Subcutaneous adipose tissue (tissue), 4 donors: ENCODE results near the gene CNN2. TPM values are rescaled to one million over a fixed set of nuclear protein-coding genes. Genes with fewer than 3 reads are reported as not detected.

Experiments
- total RNA-seq, 4 donors: library from RNA; depleted of rRNA; stranded (reverse); fragments of >200 nt; gene quantifications; one replicate each; pipeline ENCODE4 v1.1.0, GENCODE V29; 2016
- TF ChIP-seq, protein P1 (sequence below): fragments of 450-650 bp; IDR thresholded peaks from one replicate; pipeline ENCODE4 v1.5.1; 2016; ENCODE audit warnings: low read depth, mild to moderate bottlenecking, control low read depth, antibody characterized with exemption, moderate library complexity

CNN2 gene
- total RNA-seq, 4 donors from 2014 or later: 32.1 to 86.8 (median 52.2) TPM

DNA sequence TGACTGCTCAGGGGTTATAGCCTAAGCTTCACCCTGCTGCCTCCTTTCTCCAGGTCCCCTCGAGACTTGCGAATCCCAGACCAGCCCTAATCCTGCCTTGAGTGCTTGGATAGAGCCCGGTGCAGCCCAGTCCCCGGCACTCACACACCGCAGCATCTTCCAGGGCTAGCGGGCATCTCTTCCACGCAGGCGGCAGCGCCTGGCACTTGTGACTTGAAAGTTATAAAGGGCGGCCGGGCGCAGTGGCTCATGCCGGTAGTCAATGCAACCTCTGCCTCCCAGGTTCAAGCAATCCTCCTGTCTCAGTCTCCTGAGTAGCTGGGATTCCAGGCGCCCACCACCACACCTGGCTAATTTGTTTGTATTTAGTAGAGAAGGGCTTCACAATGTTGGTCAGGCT is 40.3 kb upstream of the CNN2 start:
- TF ChIP-seq, protein P1, sequence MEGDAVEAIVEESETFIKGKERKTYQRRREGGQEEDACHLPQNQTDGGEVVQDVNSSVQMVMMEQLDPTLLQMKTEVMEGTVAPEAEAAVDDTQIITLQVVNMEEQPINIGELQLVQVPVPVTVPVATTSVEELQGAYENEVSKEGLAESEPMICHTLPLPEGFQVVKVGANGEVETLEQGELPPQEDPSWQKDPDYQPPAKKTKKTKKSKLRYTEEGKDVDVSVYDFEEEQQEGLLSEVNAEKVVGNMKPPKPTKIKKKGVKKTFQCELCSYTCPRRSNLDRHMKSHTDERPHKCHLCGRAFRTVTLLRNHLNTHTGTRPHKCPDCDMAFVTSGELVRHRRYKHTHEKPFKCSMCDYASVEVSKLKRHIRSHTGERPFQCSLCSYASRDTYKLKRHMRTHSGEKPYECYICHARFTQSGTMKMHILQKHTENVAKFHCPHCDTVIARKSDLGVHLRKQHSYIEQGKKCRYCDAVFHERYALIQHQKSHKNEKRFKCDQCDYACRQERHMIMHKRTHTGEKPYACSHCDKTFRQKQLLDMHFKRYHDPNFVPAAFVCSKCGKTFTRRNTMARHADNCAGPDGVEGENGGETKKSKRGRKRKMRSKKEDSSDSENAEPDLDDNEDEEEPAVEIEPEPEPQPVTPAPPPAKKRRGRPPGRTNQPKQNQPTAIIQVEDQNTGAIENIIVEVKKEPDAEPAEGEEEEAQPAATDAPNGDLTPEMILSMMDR: no peak

DNA sequence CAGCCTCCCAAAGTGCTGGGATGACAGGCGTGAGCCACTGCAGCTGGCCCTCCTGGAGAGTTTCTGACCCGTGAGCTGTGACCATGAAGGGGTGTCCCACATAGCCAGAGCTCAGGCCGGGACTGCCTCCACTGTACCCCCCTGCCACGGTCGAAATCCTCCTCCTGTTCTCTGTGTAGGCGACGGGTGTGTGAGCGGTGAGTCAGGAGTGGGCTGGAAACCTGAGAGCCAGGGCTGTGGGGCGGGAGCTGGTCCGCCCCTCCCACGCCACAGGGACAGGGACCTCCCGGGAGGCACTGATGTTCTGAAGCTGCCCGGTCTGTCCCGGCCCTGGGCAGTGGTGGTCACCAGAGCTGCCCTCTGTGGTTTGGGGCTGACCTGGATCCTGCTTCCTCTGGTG is 38.3 kb upstream of the CNN2 start:
- TF ChIP-seq, protein P1: no peak

DNA sequence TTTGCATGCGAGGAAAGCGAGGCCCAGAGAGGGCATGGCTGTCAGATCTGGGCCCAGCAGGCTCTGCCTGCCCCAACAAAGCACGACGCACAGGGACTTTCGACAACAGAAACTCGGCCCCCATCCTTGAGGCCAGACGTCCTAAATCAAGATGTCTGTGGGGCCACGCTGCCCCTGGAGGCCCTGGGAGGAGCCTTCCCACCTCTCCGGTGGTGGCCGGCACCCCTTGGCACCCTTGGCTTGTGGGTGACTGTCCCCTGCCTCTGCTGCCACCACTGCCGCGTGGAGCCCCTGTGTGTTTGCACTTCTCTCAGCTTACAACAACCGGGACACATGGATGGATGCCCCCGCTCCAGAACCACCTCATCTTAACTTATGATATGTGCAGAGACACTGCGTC is 37.9 kb upstream of the CNN2 start:
- TF ChIP-seq, protein P1: no peak

DNA sequence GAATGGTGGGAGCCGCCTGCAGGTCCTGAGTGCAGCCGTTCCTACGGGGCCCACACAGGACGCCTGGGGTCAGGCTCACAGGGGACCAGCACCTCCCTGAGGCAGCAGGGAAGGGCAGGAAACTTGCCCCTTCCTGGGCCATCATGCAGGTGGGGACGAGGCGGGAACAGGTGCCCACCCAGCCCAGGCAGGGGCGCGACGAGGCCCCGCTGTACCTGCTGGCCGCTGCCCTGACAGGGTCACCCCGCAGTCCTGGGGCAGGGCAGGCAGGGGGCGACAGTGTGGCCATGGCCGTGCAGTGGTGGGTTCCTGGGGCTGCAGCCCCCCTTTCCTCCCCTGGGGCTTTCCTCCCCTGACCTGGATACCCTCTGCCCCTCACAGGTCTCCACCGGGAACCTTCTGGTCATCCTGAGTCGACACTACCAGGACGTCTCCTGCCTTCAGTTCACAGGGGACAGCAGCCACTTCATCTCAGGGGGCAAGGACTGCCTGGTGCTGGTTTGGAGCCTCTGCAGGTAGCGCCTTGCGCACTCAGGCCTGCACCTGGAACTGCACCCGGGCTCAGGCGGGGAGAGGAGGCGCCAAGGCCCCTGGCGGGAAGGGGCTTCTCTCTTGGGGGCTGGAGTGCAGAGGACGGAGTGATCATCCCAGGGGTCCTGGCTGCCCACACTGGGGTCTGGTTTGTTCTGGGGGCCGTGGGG is 36.9 kb upstream of the CNN2 start:
- TF ChIP-seq, protein P1: no peak

DNA sequence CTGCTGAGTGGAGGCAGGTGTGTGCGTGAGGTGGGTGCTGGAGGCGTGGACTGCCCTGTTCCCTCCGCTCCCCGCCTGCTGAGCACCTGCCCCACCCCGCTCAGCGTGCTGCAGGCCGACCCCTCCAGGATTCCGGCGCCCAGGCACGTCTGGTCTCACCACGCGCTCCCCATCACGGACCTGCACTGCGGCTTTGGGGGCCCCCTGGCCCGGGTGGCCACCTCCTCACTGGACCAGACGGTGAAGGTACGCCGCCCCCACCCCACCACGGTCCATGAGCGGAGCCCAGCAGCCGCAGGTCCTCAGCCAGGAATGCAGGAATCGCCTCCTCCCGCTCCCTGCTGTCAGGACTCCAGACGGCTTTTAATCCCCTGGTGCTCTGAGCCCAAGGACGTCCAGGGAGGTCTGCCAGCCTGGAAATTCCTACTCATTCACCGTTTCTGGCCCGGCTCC is 36.3 kb upstream of the CNN2 start:
- TF ChIP-seq, protein P1: no peak

DNA sequence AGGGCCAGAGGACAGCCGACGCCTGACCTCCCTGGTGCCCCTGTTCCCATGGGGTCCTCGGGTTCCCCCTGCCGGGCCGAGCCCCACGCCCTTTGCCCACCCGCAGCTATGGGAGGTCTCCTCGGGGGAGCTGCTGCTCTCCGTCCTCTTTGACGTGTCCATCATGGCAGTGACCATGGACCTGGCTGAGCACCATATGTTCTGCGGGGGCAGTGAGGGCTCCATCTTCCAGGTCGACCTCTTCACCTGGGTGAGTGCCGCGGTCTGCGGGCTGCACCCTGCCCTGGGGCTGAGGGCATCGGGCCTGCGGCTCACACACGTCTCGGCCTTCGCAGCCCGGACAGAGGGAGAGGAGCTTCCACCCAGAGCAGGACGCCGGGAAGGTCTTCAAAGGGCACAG is 35.7 kb upstream of the CNN2 start:
- TF ChIP-seq, protein P1: no peak

DNA sequence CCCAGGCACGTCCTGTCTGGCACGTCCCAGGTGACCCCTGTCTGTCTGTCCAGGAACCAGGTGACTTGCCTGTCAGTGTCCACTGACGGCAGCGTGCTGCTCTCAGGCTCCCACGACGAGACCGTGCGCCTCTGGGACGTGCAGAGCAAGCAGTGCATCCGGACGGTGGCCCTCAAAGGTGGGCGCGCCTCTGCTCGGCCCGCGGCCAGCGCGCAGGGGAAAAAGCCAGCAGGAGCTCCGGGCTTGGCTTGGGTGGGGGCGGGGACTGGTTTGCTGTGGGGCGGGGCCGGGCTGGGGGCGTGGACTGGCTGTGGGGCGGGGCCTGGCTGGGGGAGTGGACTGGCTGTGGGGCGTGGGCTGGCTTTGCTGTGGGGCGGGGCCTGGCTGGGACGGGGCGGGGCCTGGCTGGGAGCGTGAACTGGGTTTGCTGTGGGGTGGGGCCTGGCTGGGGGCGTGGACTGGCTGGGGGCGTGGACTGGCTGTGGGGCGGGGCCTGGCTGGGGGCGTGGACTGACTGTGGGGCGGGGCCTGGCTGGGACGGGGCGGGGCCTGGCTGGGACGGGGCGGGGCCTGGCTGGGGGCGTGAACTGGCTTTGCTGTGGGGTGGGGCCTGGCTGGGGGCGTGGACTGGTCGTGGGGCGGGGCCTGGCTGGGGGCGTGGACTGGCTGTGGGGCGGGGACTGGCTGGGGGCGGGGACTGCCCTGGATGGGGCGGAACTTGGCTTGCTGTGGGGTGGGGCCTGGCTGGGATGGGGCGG is 35.1 kb upstream of the CNN2 start:
- TF ChIP-seq, protein P1: no peak
